Nucleus accumbens (tissue), 56 donors: ENCODE data around the gene TECTB.

ENCODE experiments used
- DNase-seq, 56 donors: peaks; one replicate each; lab custom pipeline; 2025; lab: John Stamatoyannopoulos, UW

Gene TECTB

GRCh38 chr10:112304267-112304859 lies 21.2 kb downstream of the TECTB start:
- DNase-seq = no peak

- DNase-seq = peak in 25 of 56 donors; percentile 1 to 63 (median 15)
These were observed 24.3 kb downstream of the TECTB start for GRCh38 chr10:112307358-112308124.

GRCh38 chr10:112308125-112308502 lies 24.9 kb downstream of the TECTB start:
- no peak for DNase-seq

- no peak for DNase-seq
These were observed 28.3 kb downstream of the TECTB start for GRCh38 chr10:112311481-112311880.

GRCh38 chr10:112313234-112313633 lies 30.0 kb downstream of the TECTB start:
- no peak for DNase-seq

GRCh38 chr10:112313911-112314310 lies 30.7 kb downstream of the TECTB start:
- no peak for DNase-seq

- peak in 50 of 56 donors; percentile 1 to 92 (median 48) for DNase-seq
These were observed 31.7 kb downstream of the TECTB start for GRCh38 chr10:112314822-112315474.

- no peak for DNase-seq
These were observed 44.5 kb downstream of the TECTB start for GRCh38 chr10:112327678-112328077.

- no peak for DNase-seq
These were observed 47.0 kb downstream of the TECTB start for GRCh38 chr10:112330162-112330561.

- peak in 3 of 56 donors; percentile 0 to 12 (median 4) for DNase-seq
These were observed 47.5 kb downstream of the TECTB start for GRCh38 chr10:112330607-112331160.

GRCh38 chr10:112332022-112332421 lies 48.8 kb downstream of the TECTB start:
- DNase-seq = no peak

- no peak for DNase-seq
These were observed 49.5 kb downstream of the TECTB start for GRCh38 chr10:112332509-112333228.

GRCh38 chr10:112333452-112333851 lies 50.3 kb downstream of the TECTB start:
- no peak for DNase-seq

GRCh38 chr10:112335111-112335867 lies 52.1 kb downstream of the TECTB start:
- DNase-seq = no peak

GRCh38 chr10:112335868-112336265 lies 52.7 kb downstream of the TECTB start:
- no peak for DNase-seq

GRCh38 chr10:112336556-112337201 lies 53.5 kb downstream of the TECTB start:
- no peak for DNase-seq

- no peak for DNase-seq
These were observed 55.8 kb downstream of the TECTB start for GRCh38 chr10:112338957-112339356.

- no peak for DNase-seq
These were observed 57.4 kb downstream of the TECTB start for GRCh38 chr10:112340601-112341000.

- no peak for DNase-seq
These were observed 60.0 kb downstream of the TECTB start for GRCh38 chr10:112343056-112343806.
